ENCODE data around the gene ANO3.

DNA sequence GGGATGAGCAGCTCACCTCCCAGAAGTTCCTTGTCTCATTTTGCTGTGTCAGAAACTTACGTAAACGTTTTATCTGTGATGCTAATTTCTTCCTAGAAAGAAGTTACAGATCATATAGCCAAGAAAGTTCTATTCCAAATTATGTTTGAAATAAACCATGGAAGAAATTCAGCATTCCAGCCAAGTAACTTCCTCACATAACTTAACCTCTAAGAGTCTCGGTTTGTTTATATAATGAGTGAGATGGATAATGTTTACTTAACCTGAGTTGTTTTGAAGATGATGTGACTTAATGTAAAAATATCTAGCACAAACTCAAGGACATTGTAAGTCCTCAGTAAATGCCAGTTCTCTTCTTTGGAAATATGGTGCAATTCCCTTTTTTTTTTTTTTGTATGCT is 249.0 kb downstream of the ANO3 start:
- TF ChIP-seq, protein P1, sequence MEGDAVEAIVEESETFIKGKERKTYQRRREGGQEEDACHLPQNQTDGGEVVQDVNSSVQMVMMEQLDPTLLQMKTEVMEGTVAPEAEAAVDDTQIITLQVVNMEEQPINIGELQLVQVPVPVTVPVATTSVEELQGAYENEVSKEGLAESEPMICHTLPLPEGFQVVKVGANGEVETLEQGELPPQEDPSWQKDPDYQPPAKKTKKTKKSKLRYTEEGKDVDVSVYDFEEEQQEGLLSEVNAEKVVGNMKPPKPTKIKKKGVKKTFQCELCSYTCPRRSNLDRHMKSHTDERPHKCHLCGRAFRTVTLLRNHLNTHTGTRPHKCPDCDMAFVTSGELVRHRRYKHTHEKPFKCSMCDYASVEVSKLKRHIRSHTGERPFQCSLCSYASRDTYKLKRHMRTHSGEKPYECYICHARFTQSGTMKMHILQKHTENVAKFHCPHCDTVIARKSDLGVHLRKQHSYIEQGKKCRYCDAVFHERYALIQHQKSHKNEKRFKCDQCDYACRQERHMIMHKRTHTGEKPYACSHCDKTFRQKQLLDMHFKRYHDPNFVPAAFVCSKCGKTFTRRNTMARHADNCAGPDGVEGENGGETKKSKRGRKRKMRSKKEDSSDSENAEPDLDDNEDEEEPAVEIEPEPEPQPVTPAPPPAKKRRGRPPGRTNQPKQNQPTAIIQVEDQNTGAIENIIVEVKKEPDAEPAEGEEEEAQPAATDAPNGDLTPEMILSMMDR (IDR thresholded peaks at IDR 0.05) = no peak
- TF ChIP-seq POLR2A (IDR thresholded peaks at IDR 0.05) = no peak
